Heart left ventricle (tissue), 13 donors: ENCODE measurements around the gene NLRP1.

Experiments used
- CTCF ChIP-seq, 12 donors: fragments of 200-600 bp; sonication (generic) in 4 of 12; IDR thresholded peaks; one replicate each; pipeline versions ENCODE4 v1.5.0 to v1.8.0; 2018 to 2022; ENCODE audit warnings: antibody characterized with exemption in 12 of 12, mild to moderate bottlenecking in 5 of 12
- POLR2A ChIP-seq, 2 donors: fragments of 450-650 bp; IDR thresholded peaks; one replicate each; pipeline ENCODE4 v1.6.1; 2017; ENCODE audit warnings: antibody characterized with exemption in 2 of 2, mild to moderate bottlenecking in 2 of 2, moderate library complexity in 2 of 2
- donor health status: ischemic (EF 13 %, LVEDD 7.1; RV severe dilation, severe dysfunction).
- donor health status: DM: no; HTN: yes; CAD: no.
- donor health status: DM: no; HTN: no; CAD: no.
- donor health status: ischemic (EF 25% LVEDD 6.9; RV normal size, moderate dysfunction).
- donor health status: ischemic (EF 25% LVEDD 5.7; RV mildly dilated, moderate dysfunction).
- donor health status: ischemic (EF 35%, LVEDD 5.7; RV mildly dilated, moderate dysfunction).
- donor health status: nonischemic (EF 11% LVEDD 7.7; RV severe dilation, severe dysfunction).
- donor health status: DM: yes; HTN: yes; CAD: no.
- donor health status: PGD.
- donor health status: ischemic (EF 29% LVEDD 5.4; RV normal size, mild dysfunction).
- donor health status: nonischemic (EF 23%, LVEDD 6.1; RV moderate dilation, normal function).

- TF ChIP-seq CTCF (IDR thresholded peaks at IDR 0.05) (no peak), POLR2A (IDR thresholded peaks at IDR 0.05) (no peak)
Observed at GRCh38 chr17:5516060-5516792, 68.1 kb downstream of the NLRP1 start.
